HG03045 (cell line): ENCODE measurements around the gene FAM163A.
"Not testable (repeated sequence)": the region's sequence is repeated elsewhere in the genome, so short reads cannot be mapped to it uniquely, and the experiment has no call there.

ENCODE experiments used
- ATAC-seq: cut with Tn5 transposase; IDR thresholded peaks from one replicate; pipeline ENCODE4 v1.9.1; 2021; ENCODE audit warnings: mild to moderate bottlenecking, moderate library complexity; ENCODE audit not compliant: unreplicated experiment

The FAM163A gene

GRCh38 chr1:179742717-179743678 lies at the start of gene FAM163A:
Gene FAM163A (plus strand): TSS chr1:179743291. CDS start chr1:179813098, 69,807 bp downstream.
- no peak for ATAC-seq

GRCh38 chr1:179694530-179694929 lies 48.6 kb upstream of the FAM163A start:
- not testable (repeated sequence) for ATAC-seq

DNA sequence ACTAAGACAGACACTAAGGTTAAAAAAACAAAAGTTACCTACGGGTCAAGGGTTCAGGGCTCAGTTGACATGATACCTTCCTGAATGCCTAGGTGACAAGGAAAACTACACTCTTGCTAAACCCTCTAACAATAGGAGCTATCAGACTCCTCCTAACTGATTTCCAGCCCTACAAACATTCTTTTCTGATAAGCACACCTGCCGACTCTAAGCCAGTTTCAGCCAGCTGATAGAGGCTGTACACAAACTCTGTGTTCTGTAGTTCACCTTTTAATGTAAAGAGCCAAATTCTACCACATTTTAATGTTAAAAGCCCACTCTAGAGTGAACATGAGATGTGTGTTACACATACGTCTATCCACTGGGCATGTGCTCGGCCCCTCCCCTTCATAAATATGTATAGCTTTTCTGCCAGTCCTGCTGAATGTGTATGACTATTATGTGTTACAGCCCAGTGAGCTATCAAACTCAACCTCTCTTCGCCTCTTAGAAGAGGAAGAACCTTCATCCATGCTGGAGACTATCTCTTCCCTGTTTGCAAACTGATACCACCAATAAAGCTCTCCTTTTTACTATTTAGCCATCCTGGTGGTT lies 40.0 kb upstream of the FAM163A start:
- ATAC-seq, result no peak

DNA sequence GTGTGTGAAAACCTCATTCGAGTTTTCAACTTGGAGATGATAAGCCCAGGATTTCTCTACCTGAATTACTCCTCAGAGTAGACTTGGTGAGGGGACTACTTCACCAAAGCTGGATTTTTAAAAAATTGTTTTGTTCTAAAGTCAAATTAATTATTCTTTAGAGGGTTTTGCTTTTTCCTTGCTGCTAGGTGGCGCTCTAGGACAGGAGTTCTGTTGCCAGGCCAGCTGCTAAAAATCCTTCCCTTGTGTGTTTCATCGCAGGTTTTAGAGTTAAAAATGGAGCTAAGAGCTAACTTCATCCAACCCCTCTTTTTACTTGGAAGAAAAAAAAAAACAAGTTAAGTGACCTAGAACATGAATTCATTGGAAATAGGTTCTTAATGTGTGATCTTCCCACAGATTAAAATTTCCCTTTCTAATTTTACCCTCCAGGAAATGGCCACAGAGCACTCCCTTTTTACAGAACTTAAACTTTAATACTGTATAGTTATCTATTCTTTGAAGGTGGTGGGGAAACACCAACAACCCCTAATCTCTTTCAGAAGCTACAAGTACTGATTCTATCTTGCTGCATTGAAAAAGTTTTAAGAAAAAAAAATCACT lies 36.7 kb upstream of the FAM163A start:
- ATAC-seq, result no peak

DNA sequence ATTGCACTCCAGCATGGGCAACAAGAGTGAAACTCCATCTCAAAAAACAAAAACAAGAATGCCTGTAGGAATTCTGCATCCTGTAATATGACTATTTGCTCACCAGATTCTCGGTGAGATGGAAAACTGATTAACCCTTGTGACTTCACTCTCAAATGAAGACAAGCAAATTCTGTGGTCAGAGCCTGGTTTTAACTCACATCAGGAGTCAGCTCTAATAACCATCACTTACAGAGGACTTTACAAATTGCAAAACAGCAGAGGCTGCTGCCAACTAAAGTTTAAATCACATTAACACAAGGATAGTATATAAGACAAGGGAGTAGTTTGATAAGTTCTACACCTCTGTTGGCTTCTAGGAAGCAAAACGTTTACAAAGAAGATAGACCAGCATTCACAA lies 35.7 kb upstream of the FAM163A start:
- no peak for ATAC-seq

GRCh38 chr1:179708434-179709195 lies 34.5 kb upstream of the FAM163A start:
- ATAC-seq, result no peak

GRCh38 chr1:179709841-179710329 lies 33.2 kb upstream of the FAM163A start:
- no peak for ATAC-seq

GRCh38 chr1:179714159-179714558 lies 28.9 kb upstream of the FAM163A start:
- no peak for ATAC-seq

DNA sequence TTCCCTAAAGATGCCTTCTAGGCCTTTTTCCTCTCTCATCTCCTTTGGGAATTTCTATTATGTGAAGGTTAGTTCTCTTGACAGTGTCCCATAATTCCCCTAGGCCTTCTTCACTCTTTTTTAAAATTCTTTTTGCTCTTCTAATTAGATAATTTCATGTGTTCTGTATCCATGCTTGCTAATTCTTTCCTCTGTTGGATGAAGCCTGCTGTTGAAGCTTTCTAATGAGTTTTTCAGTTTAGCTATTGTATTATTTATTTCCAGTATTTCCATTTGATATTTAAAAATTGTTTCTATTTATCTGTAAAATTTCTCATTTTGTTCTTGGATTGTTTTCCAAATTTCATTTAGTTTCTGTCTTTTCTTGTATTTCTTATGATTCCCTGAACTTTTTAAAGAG lies 28.5 kb upstream of the FAM163A start:
- no peak for ATAC-seq

- no peak for ATAC-seq
These were observed 23.8 kb upstream of the FAM163A start for GRCh38 chr1:179719272-179719671.

DNA sequence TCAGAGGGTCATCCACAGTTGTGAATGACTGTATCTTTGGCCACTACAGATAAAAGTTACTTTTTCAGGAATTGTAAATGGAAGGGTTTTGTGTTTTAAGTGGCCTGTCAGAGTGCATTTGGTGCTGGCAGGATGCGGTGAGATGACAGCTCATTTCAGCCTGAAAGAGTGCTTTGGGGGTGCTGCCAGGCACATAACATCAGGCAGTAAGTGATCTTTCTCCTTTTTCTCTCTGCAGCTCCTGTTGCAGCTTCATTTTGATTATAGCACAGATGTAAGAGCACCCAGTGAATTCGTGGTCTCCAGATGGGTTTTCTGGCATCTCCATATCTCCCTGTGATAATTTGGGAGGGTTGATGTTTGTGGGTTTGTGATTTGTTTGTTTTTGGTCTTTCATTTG lies 14.8 kb upstream of the FAM163A start:
- ATAC-seq, result no peak

DNA sequence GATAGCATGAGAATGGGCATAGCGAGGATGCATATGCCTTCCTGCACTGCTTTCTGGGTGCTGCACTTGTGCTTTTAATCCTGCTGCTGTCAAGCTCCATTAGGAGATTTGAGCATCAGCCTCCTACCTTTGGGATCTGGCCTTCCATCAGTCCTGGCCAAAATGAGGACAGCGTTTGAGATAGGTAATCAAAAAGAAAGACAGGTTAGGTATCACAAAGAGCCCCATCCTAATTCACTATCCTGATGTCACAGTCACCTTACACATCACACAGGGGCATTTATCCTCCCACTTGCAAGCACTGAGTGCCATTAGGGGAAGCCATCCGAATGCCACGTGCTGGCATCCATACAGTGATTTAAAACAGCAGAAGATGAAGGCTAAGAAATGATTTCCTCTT lies 13.2 kb upstream of the FAM163A start:
- no peak for ATAC-seq

GRCh38 chr1:179731643-179732042 lies 11.4 kb upstream of the FAM163A start:
- no peak for ATAC-seq

- no peak for ATAC-seq
These were observed 800 bp upstream of the FAM163A start for GRCh38 chr1:179742291-179742690.

- ATAC-seq, result no peak
These were observed 749 bp downstream of the FAM163A start for GRCh38 chr1:179743679-179744400.

GRCh38 chr1:179744401-179745130 lies 1.5 kb downstream of the FAM163A start:
- ATAC-seq, result no peak

- ATAC-seq, result no peak
These were observed 2.1 kb downstream of the FAM163A start for GRCh38 chr1:179745131-179745611.

- ATAC-seq, result no peak
These were observed 2.7 kb downstream of the FAM163A start for GRCh38 chr1:179745743-179746142.

GRCh38 chr1:179747611-179748010 lies 4.5 kb downstream of the FAM163A start:
- ATAC-seq, result no peak
